Testis (tissue), 2 donors: ENCODE measurements around the gene GABRA1.

Source experiments
- CTCF ChIP-seq, 3 experiments: fragments of 450-650 bp in 2 of 3; fragments of 200-600 bp in 1 of 3; sonication (generic) in 1 of 3; IDR thresholded peaks; one replicate each; pipeline ENCODE4 v1.5.1; 2016 to 2019; ENCODE audit warnings: antibody characterized with exemption in 3 of 3, mild to moderate bottlenecking in 2 of 3, moderate library complexity in 1 of 3
- POLR2A ChIP-seq: fragments of 450-650 bp; IDR thresholded peaks from one replicate; pipeline ENCODE4 v1.6.1; 2017; ENCODE audit warnings: antibody characterized with exemption, mild to moderate bottlenecking, moderate library complexity

- TF ChIP-seq CTCF (IDR thresholded peaks at IDR 0.05) (no peak), POLR2A (no peak)
These were observed 42.1 kb downstream of the GABRA1 start for GRCh38 chr5:161889971-161890370.
